BJ (cell line): ENCODE measurements around the gene TOR4A. TPM values are rescaled to one million over a fixed set of nuclear protein-coding genes. Genes with fewer than 3 reads are reported as not detected.

Source experiments
- CTCF ChIA-PET: fragments of 350-600 bp; formaldehyde crosslinking; extraction: SDS; loops from one replicate; lab custom pipeline; 2021; ENCODE audit warnings: antibody characterized with exemption, inconsistent platforms; lab: Yijun Ruan, JAX
- POLR2A ChIA-PET: fragments of 300-600 bp; sonication (Branson Sonifier 250); formaldehyde crosslinking; extraction: SDS; loops from one replicate; lab custom pipeline; 2021; ENCODE audit warnings: antibody characterized with exemption; lab: Charles Lee
- DNase-seq: peaks from one replicate; pipeline ENCODE4 v3.0.0-alpha.2; 2011; ENCODE audit warnings: low read depth
- H3K27me3 ChIP-seq: 2 replicates; pipeline ENCODE4 v1.6.0; 2011; ENCODE audit warnings: low read length; ENCODE audit not compliant: control insufficient read depth, insufficient read depth
- H3K36me3 ChIP-seq: 2 replicates; pipeline ENCODE4 v1.5.1; 2011; ENCODE audit warnings: low read length; ENCODE audit not compliant: control insufficient read depth, insufficient read depth
- H3K4me3 ChIP-seq: 2 replicates; pipeline ENCODE4 v1.5.1; 2011; ENCODE audit warnings: low read depth, mild to moderate bottlenecking, control low read depth, low read length
- CTCF ChIP-seq: IDR thresholded peaks from 2 replicates; pipeline ENCODE4 v1.5.1; 2011; ENCODE audit warnings: low read depth, mild to moderate bottlenecking, control low read depth, inconsistent platforms, low read length, moderate library complexity; ENCODE audit not compliant: insufficient read depth
- polyA plus RNA-seq: library from polyadenylated mRNA; depleted of rRNA; stranded (reverse); fragments of >200 nt; gene quantifications from 2 replicates; pipeline ENCODE4 v1.2.3, GENCODE V29; 2011

The TOR4A gene
- polyA plus RNA-seq, 1 experiment = 23.8 TPM

DNA sequence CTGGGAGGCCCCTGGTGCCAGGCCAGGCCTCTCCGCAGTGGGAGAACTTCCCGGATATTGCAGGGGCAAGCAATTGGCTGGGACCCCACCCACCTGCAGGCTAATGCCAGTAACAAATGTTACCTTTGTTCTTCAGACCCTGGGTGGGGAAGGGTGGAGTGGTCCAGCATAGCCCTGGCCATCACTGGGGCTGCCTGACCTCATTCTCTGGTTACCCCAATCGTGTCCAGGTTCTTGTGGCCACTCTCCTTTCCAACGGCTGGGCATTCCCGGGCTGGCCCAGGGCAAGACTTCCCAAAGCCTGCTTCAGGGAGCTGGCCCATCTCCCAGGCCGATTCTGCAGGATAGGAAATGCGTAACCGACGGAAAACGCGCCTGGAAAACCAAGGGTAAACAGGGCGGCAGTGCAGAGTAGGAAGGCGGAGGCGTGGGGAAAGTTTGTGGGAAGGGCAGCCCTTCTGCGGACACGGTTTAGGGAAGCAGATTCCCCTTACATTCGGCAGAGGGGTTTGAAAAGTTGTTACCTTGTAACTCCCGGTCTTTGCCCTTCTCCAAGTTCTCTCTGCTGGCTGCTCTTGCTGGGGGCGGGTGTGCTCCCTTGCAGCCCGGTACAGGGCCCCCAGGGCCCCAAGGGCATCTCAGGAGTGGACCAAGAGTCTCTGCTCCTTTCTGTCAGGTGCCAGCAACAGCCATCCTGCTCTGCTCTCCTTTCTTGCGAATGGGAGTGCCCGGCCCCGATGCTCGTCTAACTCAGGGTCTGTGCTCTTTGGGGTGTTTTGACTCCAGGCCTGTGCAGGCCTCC, 21.1 kb downstream of the TOR4A start:
- CTCF ChIA-PET = interaction anchor here (1.0 kb wide), 1 partner anchor 125 kb away, joined by 3 read pairs; the partner anchor contains the start of genes EXD3 and NOXA1
- no peaks in the 10 kb centered on the region for H3K36me3 ChIP-seq
- TF ChIP-seq CTCF = no peak
- no peak overlapping the region for H3K4me3 ChIP-seq
- DNase-seq = no peak
- POLR2A ChIA-PET = no interaction called here
- peaks cover 24% of the 10 kb centered on the region for H3K27me3 ChIP-seq

- CTCF ChIA-PET = interaction anchor here (1.0 kb wide), 1 partner anchor 124 kb away, joined by 3 read pairs; the partner anchor contains the start of genes EXD3 and NOXA1
- Histone ChIP-seq H3K4me3 (no peak overlapping the region), H3K36me3 (no peaks in the 10 kb centered on the region), H3K27me3 (peaks cover 24% of the 10 kb centered on the region)
- POLR2A ChIA-PET = no interaction called here
- no peak for DNase-seq
- no peak for TF ChIP-seq CTCF
Observed at GRCh38 chr9:137299203-137299565, 21.7 kb downstream of the TOR4A start.

- ChIA-PET CTCF (interaction anchor here (0.6 kb wide), 1 partner anchor 89 kb away, joined by 3 read pairs; no protein-coding TSS in a partner anchor), POLR2A (no interaction called here)
- DNase-seq = no peak
- no peaks in the 10 kb centered on the region for H3K36me3 ChIP-seq
- H3K27me3 ChIP-seq = peaks cover 24% of the 10 kb centered on the region
- no peak for TF ChIP-seq CTCF
- no peak overlapping the region for H3K4me3 ChIP-seq
Observed at GRCh38 chr9:137299938-137300337, 22.4 kb downstream of the TOR4A start.

GRCh38 chr9:137300567-137301080, 23.1 kb downstream of the TOR4A start:
- no peak for DNase-seq
- H3K4me3 ChIP-seq = peak overlapping the region; percentile 31
- ChIA-PET POLR2A (no interaction called here), CTCF (interaction anchor here (0.6 to 2.2 kb wide), 2 partner anchors 89 to 144 kb away, joined by 3 to 13 read pairs; no protein-coding TSS in a partner anchor)
- peaks cover 24% of the 10 kb centered on the region for H3K27me3 ChIP-seq
- H3K36me3 ChIP-seq = no peaks in the 10 kb centered on the region
- no peak for TF ChIP-seq CTCF

DNA sequence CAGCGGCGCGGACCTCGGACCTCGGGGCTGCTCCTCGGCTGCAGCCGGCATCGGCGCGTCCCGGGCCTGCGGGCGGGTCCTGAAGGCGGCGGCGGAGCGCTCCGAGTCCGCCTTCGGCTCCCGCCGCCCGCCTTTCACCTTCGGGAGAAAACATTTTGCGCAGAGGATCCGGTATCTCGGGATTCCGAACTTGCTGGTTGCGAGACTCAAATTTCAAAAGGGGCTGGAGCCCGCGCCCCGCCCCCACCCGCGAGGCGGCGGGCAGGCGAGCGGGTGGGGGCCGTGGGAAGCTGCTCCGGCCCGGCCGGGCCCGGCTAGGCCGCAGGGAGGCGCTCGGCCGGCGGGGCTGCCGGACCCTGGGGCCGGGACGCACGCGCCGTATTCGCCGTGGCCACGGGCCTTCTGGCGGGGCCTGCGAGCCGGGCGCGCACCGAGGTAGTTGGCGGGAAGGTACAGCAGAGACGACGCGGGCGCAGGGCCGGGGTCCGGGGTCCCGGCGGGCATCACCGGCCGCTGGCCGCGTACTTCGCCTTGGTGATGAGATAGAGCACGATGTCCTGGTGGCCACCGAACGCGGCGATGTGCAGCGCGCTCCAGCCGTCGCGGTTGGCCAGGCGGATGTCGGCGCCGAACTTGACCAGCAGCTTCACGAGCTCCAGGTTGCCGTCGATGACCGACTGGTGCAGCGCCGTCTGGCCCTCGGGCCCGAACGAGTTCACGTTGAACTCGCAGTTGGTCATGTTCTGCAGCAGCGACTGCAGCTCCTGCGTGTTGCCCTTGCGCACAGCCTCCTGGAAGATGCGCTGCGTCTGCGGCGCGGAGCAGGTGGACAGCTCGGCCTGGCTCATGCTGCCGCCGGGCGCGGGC, 23.8 kb downstream of the TOR4A start:
- Histone ChIP-seq H3K27me3 (peaks cover 23% of the 10 kb centered on the region), H3K36me3 (no peaks in the 10 kb centered on the region), H3K4me3 (peak overlapping the region; percentile 31)
- ChIA-PET POLR2A (no interaction called here), CTCF (interaction anchor here (0.6 to 2.2 kb wide), 11 partner anchors 12 to 234 kb away, joined by 3 to 13 read pairs (median 4); no protein-coding TSS in a partner anchor)
- DNase-seq = no peak
- no peak for TF ChIP-seq CTCF
